HepG2 (cell line): ENCODE measurements around the gene PLEKHA6.

Experiments
- BRCA1 ChIP-seq: sonication (generic); formaldehyde crosslinking; IDR thresholded peaks from 2 replicates; pipeline ENCODE4 v1.4.0; 2020; ENCODE audit warnings: missing genetic modification reagents
- CEBPB ChIP-seq: IDR thresholded peaks from 2 replicates; pipeline ENCODE4 v1.6.1; 2011; ENCODE audit warnings: low read depth, low read length, improper control_type of control experiment, borderline replicate concordance
- HMGXB4 ChIP-seq, 2 experiments: sonication (generic) in 1 of 2; formaldehyde crosslinking in 1 of 2; IDR thresholded peaks; 2 replicates each; pipeline versions ENCODE4 v1.4.0 to v1.6.1; 2018 to 2020; ENCODE audit warnings: missing genetic modification reagents in 2 of 2, borderline replicate concordance in 1 of 2, low read depth in 1 of 2, mild to moderate bottlenecking in 1 of 2, missing biosample characterization in 1 of 2
- JUN ChIP-seq: sonication (generic); formaldehyde crosslinking; IDR thresholded peaks from 2 replicates; pipeline ENCODE4 v1.4.0; 2020; ENCODE audit warnings: mild to moderate bottlenecking, missing genetic modification reagents
- POLR2AphosphoS5 ChIP-seq: IDR thresholded peaks from 2 replicates; pipeline ENCODE4 v1.6.1; 2012; ENCODE audit warnings: low read depth, low read length
- SP1 ChIP-seq, 2 experiments: fragments of 450-650 bp in 1 of 2; sonication (generic) in 1 of 2; formaldehyde crosslinking in 1 of 2; IDR thresholded peaks; 2 replicates each; pipeline versions ENCODE4 v1.4.0 to v1.6.1; 2016 to 2020; ENCODE audit warnings: missing genetic modification reagents in 1 of 2
- ZBTB20 ChIP-seq: sonication (generic); formaldehyde crosslinking; IDR thresholded peaks from 2 replicates; pipeline ENCODE4 v1.8.1; 2023; ENCODE audit warnings: missing genetic modification reagents, low read depth, mild to moderate bottlenecking, borderline replicate concordance
- ZBTB43 ChIP-seq: sonication (generic); formaldehyde crosslinking; conservative IDR thresholded peaks from 2 replicates; pipeline ENCODE4 v1.4.0; 2020; ENCODE audit warnings: missing genetic modification reagents
- ZFP37 ChIP-seq: sonication (generic); formaldehyde crosslinking; IDR thresholded peaks from 2 replicates; pipeline ENCODE4 v1.4.0; 2020; ENCODE audit warnings: missing genetic modification reagents, borderline replicate concordance
- ZNF24 ChIP-seq: fragments of 450-650 bp; IDR thresholded peaks from 2 replicates; pipeline ENCODE4 v1.6.1; 2017; ENCODE audit warnings: antibody characterized with exemption, mild to moderate bottlenecking
- ZNF512B ChIP-seq: sonication (generic); formaldehyde crosslinking; IDR thresholded peaks from 2 replicates; pipeline ENCODE4 v1.5.1; 2020; ENCODE audit warnings: missing genetic modification reagents, mild to moderate bottlenecking, borderline replicate concordance

GRCh38 chr1:204206121-204206520, 153.6 kb downstream of the PLEKHA6 start:
- TF ChIP-seq POLR2AphosphoS5 = no peak
- TF ChIP-seq SP1 (IDR thresholded peaks at IDR 0.05) = no peak
- no peak for TF ChIP-seq SP1 (CRISPR knock-in tag; IDR thresholded peaks at IDR 0.05)
- TF ChIP-seq ZFP37 (CRISPR knock-in tag) = no peak
- TF ChIP-seq BRCA1 (CRISPR knock-in tag) = no peak
- TF ChIP-seq JUN (CRISPR knock-in tag) = no peak
- no peak for TF ChIP-seq ZNF24
- no peak for TF ChIP-seq ZNF512B (CRISPR knock-in tag)
- TF ChIP-seq CEBPB = no peak
- TF ChIP-seq ZBTB43 = no peak
- no peak for TF ChIP-seq ZBTB20
- no peak for TF ChIP-seq HMGXB4 (CRISPR knock-in tag; IDR thresholded peaks at IDR 0.05; ENCODE audit: borderline replicate concordance in 1 of 2, low read depth in 1 of 2)
